Memory B cell (primary cell): Measurements from ENCODE around the gene ITGB5.
"Not testable (repeated sequence)": the region's sequence is repeated elsewhere in the genome, so short reads cannot be mapped to it uniquely, and the experiment has no call there.

ENCODE experiments used
- ATAC-seq: fragments of 150-1000 bp; cut with Tn5 transposase; 2 replicates; pipeline ENCODE4 v1.10.0; 2021; ENCODE audit warnings: low read depth, mild to moderate bottlenecking, moderate library complexity
- DNase-seq, 2 donors: peaks; one replicate each; pipeline ENCODE4 v3.0.0; 2022; ENCODE audit warnings: low spot score in 2 of 2
- H3K27ac Mint-ChIP-seq: one replicate; pipeline ENCODE4 v1.8.0; 2022; ENCODE audit warnings: mild to moderate bottlenecking, moderate library complexity, mixed read lengths
- H3K27me3 Mint-ChIP-seq: one replicate; pipeline ENCODE4 v1.8.0; 2022; ENCODE audit warnings: mixed read lengths
- H3K36me3 Mint-ChIP-seq: one replicate; pipeline ENCODE4 v1.8.0; 2022; ENCODE audit warnings: mild to moderate bottlenecking, mixed read lengths
- H3K4me1 Mint-ChIP-seq: one replicate; pipeline ENCODE4 v1.8.0; 2022; ENCODE audit warnings: mixed read lengths
- H3K4me3 Mint-ChIP-seq: one replicate; pipeline ENCODE4 v1.8.0; 2022; ENCODE audit warnings: mild to moderate bottlenecking, moderate library complexity, mixed read lengths
- H3K9me3 Mint-ChIP-seq: one replicate; pipeline ENCODE4 v1.8.0; 2022; ENCODE audit warnings: mixed read lengths

Gene ITGB5

DNA sequence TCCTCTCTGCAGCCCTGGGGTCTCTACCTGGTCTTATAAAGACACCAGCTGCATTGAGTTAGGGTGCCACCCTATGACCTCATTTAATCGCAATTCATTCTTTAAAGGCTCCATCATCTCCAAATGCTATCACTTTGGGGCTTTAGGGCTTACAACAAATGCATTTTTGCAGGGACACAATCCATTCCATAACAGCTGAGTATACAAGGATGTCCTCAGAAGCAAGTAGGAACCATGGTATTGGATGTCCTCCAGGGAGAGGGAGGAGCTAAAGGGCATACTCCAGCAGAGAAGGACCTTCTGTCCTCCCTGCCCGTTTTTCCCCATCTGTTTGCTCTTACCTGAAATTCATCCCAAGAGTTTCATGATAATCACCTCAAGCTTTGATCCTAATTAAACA, 126.6 kb downstream of the ITGB5 start:
- DNase-seq (no peak), ATAC-seq (no peak)
- Mint-ChIP-seq H3K27me3 (peaks cover 7% of the 10 kb centered on the region), H3K4me1 (peaks cover 3% of the 10 kb centered on the region), H3K4me3 (no peak overlapping the region), H3K36me3 (no peaks in the 10 kb centered on the region), H3K9me3 (no peaks in the 10 kb centered on the region), H3K27ac (no peak overlapping the region)

GRCh38 chr3:124759666-124760401, 127.3 kb downstream of the ITGB5 start:
- no peak overlapping the region for H3K27ac Mint-ChIP-seq
- DNase-seq: no peak
- no peaks in the 10 kb centered on the region for H3K36me3 Mint-ChIP-seq
- no peak for ATAC-seq
- H3K27me3 Mint-ChIP-seq: peaks cover 9% of the 10 kb centered on the region
- H3K9me3 Mint-ChIP-seq: no peaks in the 10 kb centered on the region
- H3K4me1 Mint-ChIP-seq: peaks cover 3% of the 10 kb centered on the region
- H3K4me3 Mint-ChIP-seq: no peak overlapping the region

DNA sequence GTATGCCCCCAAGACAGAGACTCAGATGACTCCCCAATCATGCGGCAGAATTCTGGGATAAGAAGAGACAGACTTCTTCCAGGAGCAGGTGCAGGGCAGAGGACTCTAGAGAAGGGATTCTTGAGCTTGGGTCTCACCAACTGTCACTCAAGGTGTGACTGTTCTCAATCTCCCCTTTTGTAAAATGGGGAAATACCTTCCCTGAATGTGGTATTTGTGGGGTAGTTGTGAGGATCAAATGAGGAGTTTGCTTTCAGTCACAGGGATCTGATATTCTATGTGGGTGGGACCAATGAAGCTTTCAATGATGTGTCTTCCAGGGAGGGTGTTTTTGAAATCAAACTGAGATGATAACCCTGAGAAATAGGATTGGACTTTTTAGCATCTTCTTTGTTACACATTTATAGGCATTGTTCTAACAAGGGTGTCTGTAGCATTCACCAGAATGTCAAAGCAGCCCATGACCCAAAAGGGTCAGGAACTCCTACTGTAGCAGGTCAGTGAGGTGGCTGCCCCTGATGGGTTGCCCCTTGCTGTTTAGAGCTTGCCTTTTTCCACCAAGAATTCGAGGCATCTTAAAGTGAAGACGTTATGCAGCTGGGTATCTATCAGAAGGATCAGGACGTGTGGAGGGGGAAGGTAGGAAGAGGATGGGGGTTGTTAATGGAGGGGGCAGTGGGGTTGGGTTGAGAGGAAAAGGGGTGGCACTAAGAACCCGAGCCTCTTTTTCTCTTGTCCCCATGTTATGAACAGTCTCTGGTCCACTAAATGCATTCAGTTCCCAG, 128.1 kb downstream of the ITGB5 start:
- no peaks in the 10 kb centered on the region for H3K9me3 Mint-ChIP-seq
- H3K4me1 Mint-ChIP-seq: peaks cover 3% of the 10 kb centered on the region
- H3K4me3 Mint-ChIP-seq: no peak overlapping the region
- peaks cover 7% of the 10 kb centered on the region for H3K27me3 Mint-ChIP-seq
- no peak for DNase-seq
- no peak overlapping the region for H3K27ac Mint-ChIP-seq
- ATAC-seq: no peak
- H3K36me3 Mint-ChIP-seq: no peaks in the 10 kb centered on the region

GRCh38 chr3:124757926-124758325, 129.2 kb downstream of the ITGB5 start:
- H3K27me3 Mint-ChIP-seq, DNase-seq, ATAC-seq, H3K36me3 Mint-ChIP-seq, H3K4me3 Mint-ChIP-seq, H3K4me1 Mint-ChIP-seq, H3K9me3 Mint-ChIP-seq, H3K27ac Mint-ChIP-seq: not testable (repeated sequence)

- no peak overlapping the region for H3K27ac Mint-ChIP-seq
- H3K9me3 Mint-ChIP-seq: no peaks in the 10 kb centered on the region
- no peaks in the 10 kb centered on the region for H3K36me3 Mint-ChIP-seq
- DNase-seq: no peak
- H3K4me3 Mint-ChIP-seq: no peak overlapping the region
- H3K4me1 Mint-ChIP-seq: no peaks in the 10 kb centered on the region
- H3K27me3 Mint-ChIP-seq: peaks cover 9% of the 10 kb centered on the region
- ATAC-seq: no peak
These were observed 135.1 kb downstream of the ITGB5 start for GRCh38 chr3:124752051-124752450.

DNA sequence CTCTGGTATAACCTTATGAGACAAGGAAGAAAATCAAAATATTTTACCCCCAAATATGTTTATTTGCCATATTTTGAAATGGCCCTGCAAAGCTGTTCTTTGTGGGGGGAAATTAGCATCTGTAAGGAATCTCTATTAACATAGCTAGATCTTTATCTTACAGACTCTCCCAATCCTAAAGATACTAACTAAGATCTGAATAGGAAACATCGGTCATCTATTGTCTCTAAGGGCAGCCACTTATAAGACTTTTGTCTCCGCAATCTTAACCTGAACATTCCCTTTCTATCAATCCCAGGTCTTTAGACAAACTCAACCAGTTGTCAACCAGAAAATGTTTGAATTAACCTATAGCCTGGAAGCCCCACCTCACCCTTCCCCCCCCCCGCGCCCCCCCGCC, 135.7 kb downstream of the ITGB5 start:
- ATAC-seq: no peak
- no peak overlapping the region for H3K27ac Mint-ChIP-seq
- DNase-seq: no peak
- no peaks in the 10 kb centered on the region for H3K4me1 Mint-ChIP-seq
- no peaks in the 10 kb centered on the region for H3K36me3 Mint-ChIP-seq
- peaks cover 9% of the 10 kb centered on the region for H3K27me3 Mint-ChIP-seq
- H3K9me3 Mint-ChIP-seq: no peaks in the 10 kb centered on the region
- H3K4me3 Mint-ChIP-seq: no peak overlapping the region

DNA sequence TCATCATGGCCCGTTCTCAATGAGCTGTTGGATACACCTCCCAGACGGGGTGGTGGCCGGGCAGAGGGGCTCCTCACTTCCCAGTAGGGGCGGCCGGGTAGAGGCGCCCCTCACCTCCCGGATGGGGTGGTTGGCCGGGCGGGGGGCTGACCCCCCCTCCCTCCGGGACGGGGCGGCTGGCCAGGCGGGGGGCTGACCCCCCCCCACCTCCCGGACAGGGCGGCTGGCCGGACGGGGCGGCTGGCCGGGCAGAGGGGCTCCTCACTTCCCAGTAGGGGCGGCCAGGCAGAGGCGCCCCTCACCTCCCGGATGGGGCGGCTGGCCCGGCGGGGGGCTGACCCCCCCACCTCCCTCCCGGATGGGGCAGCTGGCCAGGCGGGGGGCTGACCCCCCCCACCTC, 137.3 kb downstream of the ITGB5 start:
- DNase-seq, H3K36me3 Mint-ChIP-seq, H3K9me3 Mint-ChIP-seq, H3K27ac Mint-ChIP-seq, H3K27me3 Mint-ChIP-seq, H3K4me3 Mint-ChIP-seq, ATAC-seq, H3K4me1 Mint-ChIP-seq: not testable (repeated sequence)

GRCh38 chr3:124748560-124749198, 138.5 kb downstream of the ITGB5 start:
- Mint-ChIP-seq H3K36me3 (peaks cover 3% of the 10 kb centered on the region), H3K9me3 (no peaks in the 10 kb centered on the region), H3K27me3 (peaks cover 4% of the 10 kb centered on the region), H3K4me1 (no peaks in the 10 kb centered on the region), H3K27ac (no peak overlapping the region), H3K4me3 (no peak overlapping the region)
- ATAC-seq: no peak
- DNase-seq: no peak

DNA sequence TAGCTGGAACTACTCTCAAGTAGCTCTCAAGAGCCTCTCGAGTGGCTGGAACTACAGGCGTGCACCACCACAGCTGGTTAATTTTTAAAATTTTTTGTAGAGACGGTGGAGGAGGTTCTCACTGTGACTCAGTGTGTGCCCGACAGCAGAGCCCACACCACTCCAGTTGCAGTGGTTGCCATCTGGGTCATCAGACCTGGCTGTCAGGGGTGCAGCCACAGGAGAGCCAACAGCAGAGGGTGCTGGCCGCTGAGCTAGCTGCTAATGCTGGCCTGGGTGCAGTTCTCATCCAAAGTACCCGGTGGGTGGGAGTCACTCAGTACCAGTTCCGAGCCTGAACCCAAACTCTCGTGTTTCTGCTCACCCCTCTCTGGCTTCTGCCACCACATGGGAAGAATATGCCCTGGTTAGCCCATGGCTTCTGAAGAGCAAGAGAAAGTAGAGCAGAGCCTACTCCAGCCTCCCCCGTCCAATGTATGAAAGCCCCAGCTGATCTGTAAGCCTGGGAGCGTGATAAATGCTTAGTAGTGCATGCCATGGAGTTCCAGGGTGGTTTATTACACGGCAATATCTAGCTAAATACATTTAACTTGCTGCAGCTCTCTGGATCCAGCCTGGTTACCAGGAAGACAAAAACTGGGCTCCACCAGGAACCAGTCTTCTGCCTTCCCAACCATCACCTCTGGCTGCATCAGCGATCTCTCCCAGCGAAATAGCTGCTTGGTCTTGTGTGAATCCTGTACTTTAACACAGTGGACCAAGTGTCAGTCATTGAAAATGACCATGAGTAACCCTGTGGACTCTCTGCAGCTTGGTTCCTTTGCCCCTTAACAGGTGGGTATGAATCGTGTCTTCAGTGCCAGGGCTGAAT, 139.8 kb downstream of the ITGB5 start:
- Mint-ChIP-seq H3K4me1 (no peaks in the 10 kb centered on the region), H3K27ac (no peak overlapping the region), H3K36me3 (peaks cover 5% of the 10 kb centered on the region), H3K4me3 (no peak overlapping the region), H3K27me3 (peaks cover 4% of the 10 kb centered on the region), H3K9me3 (no peaks in the 10 kb centered on the region)
- DNase-seq: no peak
- no peak for ATAC-seq

DNA sequence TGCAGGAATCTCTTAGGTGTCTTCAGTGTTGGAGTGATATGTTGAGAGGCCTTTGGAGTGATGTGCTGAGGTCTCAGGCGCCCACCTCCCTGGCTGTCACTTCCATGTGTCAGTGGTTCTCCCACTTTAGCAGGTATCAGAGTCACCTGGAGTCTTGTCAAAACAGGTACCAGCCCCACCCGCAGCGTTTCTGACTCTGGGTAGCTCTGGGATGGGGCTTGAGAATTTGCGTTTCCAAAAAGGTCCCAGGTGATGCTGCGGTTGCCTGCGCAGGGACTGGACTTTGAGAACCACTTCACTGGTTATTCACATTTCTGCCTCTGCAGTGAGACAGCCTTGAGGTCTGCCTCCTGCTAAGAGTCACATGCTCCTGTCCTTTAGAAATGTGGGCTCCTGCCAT, 141.4 kb downstream of the ITGB5 start:
- ATAC-seq: no peak
- peaks cover 5% of the 10 kb centered on the region for H3K36me3 Mint-ChIP-seq

DNA sequence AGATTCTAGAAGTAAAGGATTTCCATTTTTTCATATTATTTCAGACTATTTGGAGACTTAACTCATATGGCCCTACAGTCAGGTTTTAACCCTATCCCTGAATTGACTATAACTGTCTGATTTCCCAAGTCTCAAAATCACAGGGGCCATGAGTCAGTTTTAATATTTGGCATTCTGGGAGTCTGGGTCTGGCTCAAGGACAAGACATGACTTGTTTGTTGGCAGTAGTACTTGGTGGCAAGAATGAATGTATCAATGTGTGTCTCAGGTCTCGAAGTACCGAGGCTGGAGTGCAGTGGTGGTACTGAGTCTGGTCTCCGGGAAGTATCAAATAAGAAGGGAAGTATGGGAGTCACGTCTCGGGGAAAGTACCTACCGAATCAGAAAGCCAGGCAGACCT, 146.1 kb downstream of the ITGB5 start:
- no peak for DNase-seq
- Mint-ChIP-seq H3K4me3 (no peak overlapping the region), H3K36me3 (peaks cover 19% of the 10 kb centered on the region), H3K4me1 (peaks cover 11% of the 10 kb centered on the region), H3K27me3 (no peaks in the 10 kb centered on the region), H3K27ac (no peak overlapping the region), H3K9me3 (no peaks in the 10 kb centered on the region)
- no peak for ATAC-seq

More for the DNA sequence above, 141.4 kb downstream of the ITGB5 start:
- Mint-ChIP-seq H3K4me1 (peaks cover 2% of the 10 kb centered on the region), H3K27me3 (no peaks in the 10 kb centered on the region), H3K27ac (no peak overlapping the region), H3K4me3 (no peak overlapping the region), H3K9me3 (no peaks in the 10 kb centered on the region)
- no peak for DNase-seq

- ATAC-seq (no peak), DNase-seq (no peak)
- Mint-ChIP-seq H3K27ac (no peak overlapping the region), H3K36me3 (peaks cover 3% of the 10 kb centered on the region), H3K4me1 (peaks cover 20% of the 10 kb centered on the region), H3K9me3 (no peaks in the 10 kb centered on the region), H3K4me3 (no peak overlapping the region), H3K27me3 (peaks cover 1% of the 10 kb centered on the region)
These were observed 155.4 kb downstream of the ITGB5 start for GRCh38 chr3:124731760-124732159.

GRCh38 chr3:124730941-124731297, 156.2 kb downstream of the ITGB5 start:
- ATAC-seq: no peak
- Mint-ChIP-seq H3K36me3 (peaks cover 3% of the 10 kb centered on the region), H3K4me1 (peaks cover 20% of the 10 kb centered on the region), H3K4me3 (peak overlapping the region; percentile 99), H3K27me3 (peaks cover 2% of the 10 kb centered on the region), H3K9me3 (no peaks in the 10 kb centered on the region), H3K27ac (peak overlapping the region; percentile 96)
- no peak for DNase-seq
